ENCODE measurements around the gene FAS. TPM values are rescaled to one million over a fixed set of nuclear protein-coding genes. Genes with fewer than 3 reads are reported as not detected.

FAS gene
- total RNA-seq, 1 donor, result 95.9 TPM

- DNase-seq (ENCODE audit: low read depth), result no peak
- H3K4me3 ChIP-seq (ENCODE audit: low read depth, low read length), result no peak overlapping the region
- no peak for TF ChIP-seq CTCF (IDR thresholded peaks at IDR 0.05; ENCODE audit: insufficient read depth, low read depth, low read length)
Measured at GRCh38 chr10:88978463-88978862, 12.1 kb upstream of the FAS start.

GRCh38 chr10:88979153-88979562 is 11.4 kb upstream of the FAS start:
- peak; percentile 87 for DNase-seq (ENCODE audit: low read depth)
- H3K4me3 ChIP-seq (ENCODE audit: low read depth, low read length), result no peak overlapping the region
- no peak for TF ChIP-seq CTCF (IDR thresholded peaks at IDR 0.05; ENCODE audit: insufficient read depth, low read depth, low read length)

GRCh38 chr10:88979603-88980002 is 11.0 kb upstream of the FAS start:
- H3K4me3 ChIP-seq (ENCODE audit: low read depth, low read length), result no peak overlapping the region
- no peak for TF ChIP-seq CTCF (IDR thresholded peaks at IDR 0.05; ENCODE audit: insufficient read depth, low read depth, low read length)
- no peak for DNase-seq (ENCODE audit: low read depth)

DNA sequence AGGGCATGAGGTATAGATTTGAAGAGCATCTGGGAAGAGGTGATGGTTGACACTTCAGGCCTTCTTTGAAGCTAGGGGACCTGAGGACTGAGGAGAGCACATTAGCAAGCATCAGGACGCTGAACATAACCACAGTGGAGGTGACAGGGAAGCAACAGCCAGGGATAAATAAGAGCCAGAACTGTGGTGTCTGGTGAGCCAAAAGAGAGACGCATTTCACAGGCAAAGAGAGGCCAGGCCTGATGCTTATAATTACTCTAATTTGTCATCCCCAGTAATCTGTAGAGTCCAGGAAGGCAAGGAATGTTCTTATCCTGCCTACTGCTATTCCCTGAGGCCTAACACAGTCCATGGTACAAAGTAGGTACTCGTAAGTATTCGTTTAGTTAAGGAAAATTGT is 10.4 kb upstream of the FAS start:
- no peak for TF ChIP-seq CTCF (IDR thresholded peaks at IDR 0.05; ENCODE audit: insufficient read depth, low read depth, low read length)
- no peak for DNase-seq (ENCODE audit: low read depth)
- no peak overlapping the region for H3K4me3 ChIP-seq (ENCODE audit: low read depth, low read length)

- TF ChIP-seq CTCF (IDR thresholded peaks at IDR 0.05; ENCODE audit: insufficient read depth, low read depth, low read length), result no peak
- no peak overlapping the region for H3K4me3 ChIP-seq (ENCODE audit: low read depth, low read length)
- DNase-seq (ENCODE audit: low read depth), result no peak
Measured at GRCh38 chr10:88980800-88981199, 9.8 kb upstream of the FAS start.

- no peak overlapping the region for H3K4me3 ChIP-seq (ENCODE audit: low read depth, low read length)
- DNase-seq (ENCODE audit: low read depth), result no peak
- TF ChIP-seq CTCF (IDR thresholded peaks at IDR 0.05; ENCODE audit: insufficient read depth, low read depth, low read length), result no peak
Measured at GRCh38 chr10:88981435-88981834, 9.2 kb upstream of the FAS start.

GRCh38 chr10:88982366-88982765 is 8.2 kb upstream of the FAS start:
- H3K4me3 ChIP-seq (ENCODE audit: low read depth, low read length), result no peak overlapping the region
- no peak for DNase-seq (ENCODE audit: low read depth)
- TF ChIP-seq CTCF (IDR thresholded peaks at IDR 0.05; ENCODE audit: insufficient read depth, low read depth, low read length), result no peak

Measured in fibroblast of villous mesenchyme (primary cell).